Natural killer cell (primary cell): ENCODE results near the gene RAB29. TPM values are rescaled to one million over a fixed set of nuclear protein-coding genes. Genes with fewer than 3 reads are reported as not detected.
A peak's percentile ranks its signal among the peaks of the same experiment; 100 is the strongest.

ENCODE experiments used
- ATAC-seq, 3 donors: fragments of 150-1000 bp in 2 of 3; fragments of 200-7000 bp in 1 of 3; cut with Tn5 transposase; 1 replicate in 1 of 3; 2 replicates in 2 of 3; pipeline ENCODE4 v1.10.0; 2021; ENCODE audit warnings: mild to moderate bottlenecking in 2 of 3, moderate library complexity in 2 of 3
- DNase-seq, 2 donors: peaks; one replicate each; pipeline versions ENCODE4 v3.0.0 to v3.0.0-alpha.2; 2013 to 2021; ENCODE audit warnings: mixed read lengths in 1 of 2
- H3K27ac ChIP-seq: one replicate; pipeline ENCODE4 v1.5.1; 2013; ENCODE audit warnings: mild to moderate bottlenecking, low read length
- H3K27me3 ChIP-seq: one replicate; pipeline ENCODE4 v1.6.1; 2013; ENCODE audit warnings: low read length; ENCODE audit not compliant: control insufficient read depth, insufficient read depth
- H3K36me3 ChIP-seq: one replicate; pipeline ENCODE4 v1.6.1; 2013; ENCODE audit warnings: low read length; ENCODE audit not compliant: control insufficient read depth, insufficient read depth
- H3K4me1 ChIP-seq: one replicate; pipeline ENCODE4 v1.6.1; 2013; ENCODE audit warnings: low read length; ENCODE audit not compliant: control insufficient read depth, insufficient read depth
- H3K4me3 ChIP-seq: one replicate; pipeline ENCODE4 v1.5.1; 2013; ENCODE audit warnings: low read length
- H3K9me3 ChIP-seq: one replicate; pipeline ENCODE4 v1.6.1; 2013; ENCODE audit warnings: low read length; ENCODE audit not compliant: control insufficient read depth, insufficient read depth
- H3K27ac Mint-ChIP-seq, 2 donors: one replicate each; pipeline ENCODE4 v1.8.0; 2022; ENCODE audit warnings: mild to moderate bottlenecking in 2 of 2, mixed read lengths in 2 of 2, moderate library complexity in 1 of 2
- H3K27me3 Mint-ChIP-seq, 2 donors: one replicate each; pipeline ENCODE4 v1.8.0; 2022; ENCODE audit warnings: low read depth in 2 of 2, mixed read lengths in 2 of 2
- H3K36me3 Mint-ChIP-seq: one replicate; pipeline ENCODE4 v1.8.0; 2022; ENCODE audit warnings: mixed read lengths
- H3K4me1 Mint-ChIP-seq, 2 donors: one replicate each; pipeline ENCODE4 v1.8.0; 2022; ENCODE audit warnings: mixed read lengths in 2 of 2
- H3K4me3 Mint-ChIP-seq: one replicate; pipeline ENCODE4 v1.8.0; 2022; ENCODE audit warnings: mild to moderate bottlenecking, moderate library complexity, mixed read lengths
- H3K9me3 Mint-ChIP-seq, 2 donors: one replicate each; pipeline ENCODE4 v1.8.0; 2022; ENCODE audit warnings: mixed read lengths in 2 of 2
- WGBS: methylation state at CpG from one replicate; pipeline ENCODE4 v1.1.7; 2013; ENCODE audit warnings: missing lambda C conversion rate; ENCODE audit not compliant: insufficient coverage; 5-methylcytosine and 5-hydroxymethylcytosine counted together
- intact Hi-C: fragments of 100-400 bp; cut with micrococcal nuclease; formaldehyde crosslinking; loops from one replicate; pipeline ENCODE4 v1.14.2; 2022
- total RNA-seq, 4 donors: library from RNA; stranded (reverse); fragments of 120-200 nt in 1 of 4; gene quantifications; one replicate each; pipeline versions ENCODE4 v1.2.3 to v1.2.4, GENCODE V29; 2013 to 2022
- TF ChIP-seq, protein P1 (sequence below): fragments of 200-600 bp; IDR thresholded peaks from one replicate; pipeline ENCODE4 v1.8.0; 2022; ENCODE audit warnings: antibody characterized with exemption

RAB29 gene
- total RNA-seq, 3 donors from 2014 or later (not counting 1 experiment from before 2014, with no cell fraction given), result 69.0 to 120 (median 95.1) TPM

DNA sequence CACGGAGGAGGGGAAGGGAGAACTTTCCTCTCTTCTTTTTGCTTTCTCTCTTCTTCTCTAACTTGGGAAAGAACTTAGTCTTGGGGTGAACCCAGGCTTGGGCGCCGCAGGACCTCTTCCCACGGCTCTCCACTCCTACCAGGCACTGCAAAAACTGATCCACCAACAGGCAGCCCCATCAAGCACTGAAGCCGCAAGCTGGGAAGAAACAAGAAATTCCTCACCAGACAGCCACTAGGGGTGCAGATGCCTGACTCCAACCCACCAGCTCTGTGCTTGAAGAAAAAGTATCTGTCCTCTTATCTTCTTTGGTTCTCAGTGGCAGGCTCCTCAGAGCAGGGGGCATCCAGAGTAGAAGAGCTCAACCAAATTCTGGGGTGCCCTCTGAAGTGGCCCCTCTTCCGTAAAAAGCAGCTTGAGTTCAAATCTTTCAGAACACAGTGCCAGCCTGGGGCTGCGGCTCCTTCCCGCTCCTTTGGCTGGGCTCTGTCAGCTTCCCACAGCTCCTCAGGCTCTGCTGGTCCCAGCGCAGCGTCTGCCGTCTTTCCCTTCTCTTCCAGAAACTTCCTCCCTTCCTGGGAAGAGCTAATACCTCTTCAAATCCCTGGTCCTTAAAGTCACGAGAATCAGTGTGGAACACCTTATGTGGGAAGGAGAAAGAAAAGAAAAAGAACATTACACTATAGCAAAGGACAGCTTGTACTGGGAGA is 35.3 kb upstream of the RAB29 start:
- no peaks in the 10 kb centered on the region for H3K27me3 Mint-ChIP-seq
- peaks cover 53% of the 10 kb centered on the region for H3K4me1 ChIP-seq

GRCh38 chr1:205809942-205810345 is 34.7 kb upstream of the RAB29 start:
- 97% methylated on average over 14 of the region's 14 CpGs for WGBS
- H3K36me3 Mint-ChIP-seq, result no peaks in the 10 kb centered on the region
- H3K9me3 Mint-ChIP-seq, result no peaks in the 10 kb centered on the region
- Histone ChIP-seq H3K4me1 (peaks cover 59% of the 10 kb centered on the region), H3K27me3 (no peaks in the 10 kb centered on the region), H3K4me3 (no peak overlapping the region), H3K36me3 (peaks cover 5% of the 10 kb centered on the region), H3K9me3 (no peaks in the 10 kb centered on the region), H3K27ac (no peak overlapping the region)
- TF ChIP-seq, protein P1, sequence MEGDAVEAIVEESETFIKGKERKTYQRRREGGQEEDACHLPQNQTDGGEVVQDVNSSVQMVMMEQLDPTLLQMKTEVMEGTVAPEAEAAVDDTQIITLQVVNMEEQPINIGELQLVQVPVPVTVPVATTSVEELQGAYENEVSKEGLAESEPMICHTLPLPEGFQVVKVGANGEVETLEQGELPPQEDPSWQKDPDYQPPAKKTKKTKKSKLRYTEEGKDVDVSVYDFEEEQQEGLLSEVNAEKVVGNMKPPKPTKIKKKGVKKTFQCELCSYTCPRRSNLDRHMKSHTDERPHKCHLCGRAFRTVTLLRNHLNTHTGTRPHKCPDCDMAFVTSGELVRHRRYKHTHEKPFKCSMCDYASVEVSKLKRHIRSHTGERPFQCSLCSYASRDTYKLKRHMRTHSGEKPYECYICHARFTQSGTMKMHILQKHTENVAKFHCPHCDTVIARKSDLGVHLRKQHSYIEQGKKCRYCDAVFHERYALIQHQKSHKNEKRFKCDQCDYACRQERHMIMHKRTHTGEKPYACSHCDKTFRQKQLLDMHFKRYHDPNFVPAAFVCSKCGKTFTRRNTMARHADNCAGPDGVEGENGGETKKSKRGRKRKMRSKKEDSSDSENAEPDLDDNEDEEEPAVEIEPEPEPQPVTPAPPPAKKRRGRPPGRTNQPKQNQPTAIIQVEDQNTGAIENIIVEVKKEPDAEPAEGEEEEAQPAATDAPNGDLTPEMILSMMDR, result no peak
- intact Hi-C loops, result no loop called here
- peaks cover 73 to 78% of the 10 kb centered on the region in 2 donors for H3K4me1 Mint-ChIP-seq
- no peaks in the 10 kb centered on the region for H3K27me3 Mint-ChIP-seq
- DNase-seq, result no peak
- no peak overlapping the region for H3K4me3 Mint-ChIP-seq
- no peak for ATAC-seq
- no peak overlapping the region for H3K27ac Mint-ChIP-seq

More for the DNA sequence above, 35.3 kb upstream of the RAB29 start:
- peaks cover 68 to 72% of the 10 kb centered on the region in 2 donors for H3K4me1 Mint-ChIP-seq
- H3K9me3 Mint-ChIP-seq, result no peaks in the 10 kb centered on the region
- no peak overlapping the region for H3K27ac ChIP-seq
- DNase-seq (peak in 1 of 2 donors; percentile 36), ATAC-seq (no peak)
- intact Hi-C loops, result no loop called here
- no peak overlapping the region for H3K4me3 ChIP-seq
- H3K36me3 ChIP-seq, result peaks cover 5% of the 10 kb centered on the region
- TF ChIP-seq, protein P1, result no peak
- H3K36me3 Mint-ChIP-seq, result no peaks in the 10 kb centered on the region
- H3K27me3 ChIP-seq, result no peaks in the 10 kb centered on the region
- WGBS, result 99% methylated on average over 11 of the region's 12 CpGs
- peak overlapping the region; percentile 25 for H3K4me3 Mint-ChIP-seq
- peak overlapping the region in 1 of 2 donors; percentile 10 for H3K27ac Mint-ChIP-seq
- no peaks in the 10 kb centered on the region for H3K9me3 ChIP-seq

- H3K36me3 Mint-ChIP-seq, result no peaks in the 10 kb centered on the region
- peaks cover 73 to 83% of the 10 kb centered on the region in 2 donors for H3K4me1 Mint-ChIP-seq
- H3K36me3 ChIP-seq, result peaks cover 5% of the 10 kb centered on the region
- H3K4me3 Mint-ChIP-seq, result no peak overlapping the region
- TF ChIP-seq, protein P1, result no peak
- H3K27ac Mint-ChIP-seq, result no peak overlapping the region
- WGBS, result 96% methylated on average over 3 of the region's 3 CpGs
- no peaks in the 10 kb centered on the region for H3K9me3 Mint-ChIP-seq
- no peaks in the 10 kb centered on the region for H3K9me3 ChIP-seq
- no peaks in the 10 kb centered on the region for H3K27me3 ChIP-seq
- H3K27ac ChIP-seq, result no peak overlapping the region
- H3K4me1 ChIP-seq, result peaks cover 61% of the 10 kb centered on the region
- ATAC-seq, result no peak
- H3K4me3 ChIP-seq, result no peak overlapping the region
- DNase-seq, result no peak
- H3K27me3 Mint-ChIP-seq, result no peaks in the 10 kb centered on the region
- intact Hi-C loops, result no loop called here
Observed at GRCh38 chr1:205809469-205809868, 34.2 kb upstream of the RAB29 start.
